Neural progenitor cell (in vitro differentiated cells): ENCODE data around the gene CMTM4. TPM values are rescaled to one million over a fixed set of nuclear protein-coding genes. Genes with fewer than 3 reads are reported as not detected.
"Not testable (repeated sequence)": the region's sequence is repeated elsewhere in the genome, so short reads cannot be mapped to it uniquely, and the experiment has no call there.

Experiments
- DNase-seq: peaks from one replicate; pipeline ENCODE4 v3.0.0-alpha.2; 2016; ENCODE audit warnings: low spot score
- H2AFZ ChIP-seq: fragments of 200-600 bp; sonication (generic); replicated peaks from 2 replicates; pipeline ENCODE4 v1.6.1; 2016; ENCODE audit warnings: antibody characterized with exemption
- H3F3A ChIP-seq: fragments of 200-600 bp; sonication (generic); 2 replicates; pipeline ENCODE4 v1.6.1; 2016; ENCODE audit warnings: antibody characterized with exemption, low read depth
- H3K27ac ChIP-seq: fragments of 200-600 bp; sonication (generic); 2 replicates; pipeline ENCODE4 v1.5.1; 2016; ENCODE audit warnings: mild to moderate bottlenecking
- H3K27me3 ChIP-seq: fragments of 200-600 bp; sonication (generic); 2 replicates; pipeline ENCODE4 v1.6.1; 2016; ENCODE audit warnings: mild to moderate bottlenecking, moderate library complexity
- H3K36me3 ChIP-seq: fragments of 200-600 bp; sonication (generic); 2 replicates; pipeline ENCODE4 v1.5.1; 2016
- H3K4me1 ChIP-seq: fragments of 200-600 bp; sonication (generic); 2 replicates; pipeline ENCODE4 v1.6.1; 2016; ENCODE audit warnings: mixed run types
- H3K4me2 ChIP-seq: fragments of 200-600 bp; sonication (generic); 2 replicates; pipeline ENCODE4 v1.6.1; 2016
- H3K4me3 ChIP-seq: fragments of 200-600 bp; sonication (generic); 2 replicates; pipeline ENCODE4 v1.5.1; 2016
- H3K79me2 ChIP-seq: fragments of 200-600 bp; sonication (generic); 2 replicates; pipeline ENCODE4 v1.6.1; 2016; ENCODE audit warnings: low read depth
- H3K9ac ChIP-seq: fragments of 200-600 bp; sonication (generic); 2 replicates; pipeline ENCODE4 v1.6.1; 2016
- H3K9me3 ChIP-seq: fragments of 200-600 bp; sonication (generic); 2 replicates; pipeline ENCODE4 v1.5.1; 2016; ENCODE audit warnings: low read depth
- H4K20me1 ChIP-seq: fragments of 200-600 bp; sonication (generic); 2 replicates; pipeline ENCODE4 v1.6.1; 2016; ENCODE audit warnings: low read depth
- H3K27ac Mint-ChIP-seq: 3 replicates; pipeline ENCODE4 v1.8.0; 2021; ENCODE audit warnings: mixed read lengths
- H3K27me3 Mint-ChIP-seq: 2 replicates; pipeline ENCODE4 v1.8.0; 2022; ENCODE audit warnings: low read depth, mild to moderate bottlenecking, inconsistent platforms, moderate library complexity, mixed read lengths; ENCODE audit not compliant: insufficient read depth
- H3K36me3 Mint-ChIP-seq: 3 replicates; pipeline ENCODE4 v1.8.0; 2021; ENCODE audit warnings: mixed read lengths
- H3K4me1 Mint-ChIP-seq: 3 replicates; pipeline ENCODE4 v1.8.0; 2021; ENCODE audit warnings: mixed read lengths
- H3K4me3 Mint-ChIP-seq: 3 replicates; pipeline ENCODE4 v1.8.0; 2021; ENCODE audit warnings: mild to moderate bottlenecking, moderate library complexity, mixed read lengths
- H3K9me3 Mint-ChIP-seq: 3 replicates; pipeline ENCODE4 v1.8.0; 2020; ENCODE audit warnings: mixed read lengths
- EZH2 ChIP-seq: fragments of 200-600 bp; sonication (generic); IDR thresholded peaks from 2 replicates; pipeline ENCODE4 v1.6.1; 2017; ENCODE audit warnings: antibody characterized with exemption, mild to moderate bottlenecking, moderate library complexity
- EZH2phosphoT487 ChIP-seq: fragments of 200-600 bp; sonication (generic); IDR thresholded peaks from 2 replicates; pipeline ENCODE4 v1.6.1; 2017; ENCODE audit warnings: antibody characterized with exemption
- total RNA-seq: library from RNA; depleted of rRNA; stranded (reverse); fragments of >200 nt; gene quantifications from 2 replicates; pipeline ENCODE4 v1.2.3, GENCODE V29; 2015; ENCODE audit warnings: low replicate concordance
- TF ChIP-seq, protein P1 (sequence below): fragments of 200-600 bp; sonication (generic); IDR thresholded peaks from 2 replicates; pipeline ENCODE4 v1.5.1; 2017; ENCODE audit warnings: antibody characterized with exemption, mild to moderate bottlenecking

Gene CMTM4
- total RNA-seq, 1 donor from 2014 or later: 25.9 TPM

DNA sequence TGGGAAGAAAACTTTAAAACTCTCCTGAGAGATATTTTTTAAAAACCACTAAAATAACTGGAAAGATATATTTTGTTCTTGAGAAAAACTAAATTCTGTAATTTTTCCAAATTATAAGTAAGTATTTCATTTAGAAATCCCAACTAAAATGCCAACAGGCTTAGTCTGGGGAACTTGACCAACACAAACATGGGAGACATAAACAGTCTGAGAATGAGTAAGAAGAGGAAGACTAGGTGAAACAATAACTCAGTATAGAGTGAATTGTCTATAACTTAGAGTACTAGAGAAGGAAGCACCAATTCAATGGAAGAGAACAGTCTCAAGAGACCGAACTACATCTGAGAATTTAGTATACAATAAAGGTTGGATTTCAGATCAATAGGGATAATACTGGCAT is 127.4 kb downstream of the CMTM4 start:
- Histone ChIP-seq H3K27me3 (no peaks in the 10 kb centered on the region), H3K36me3 (no peaks in the 10 kb centered on the region), H3K4me1 (no peaks in the 10 kb centered on the region), H4K20me1 (no peaks in the 10 kb centered on the region), H2AFZ (no peak overlapping the region), H3F3A (peaks cover 2% of the 10 kb centered on the region), H3K4me2 (no peak overlapping the region), H3K4me3 (no peak overlapping the region), H3K9me3 (no peaks in the 10 kb centered on the region), H3K79me2 (no peaks in the 10 kb centered on the region), H3K27ac (no peak overlapping the region), H3K9ac (no peak overlapping the region)
- H3K27me3 Mint-ChIP-seq: peaks cover 3% of the 10 kb centered on the region
- H3K36me3 Mint-ChIP-seq: peaks cover 5% of the 10 kb centered on the region
- no peak overlapping the region for H3K4me3 Mint-ChIP-seq
- no peak for DNase-seq
- H3K4me1 Mint-ChIP-seq: no peaks in the 10 kb centered on the region
- TF ChIP-seq, protein P1, sequence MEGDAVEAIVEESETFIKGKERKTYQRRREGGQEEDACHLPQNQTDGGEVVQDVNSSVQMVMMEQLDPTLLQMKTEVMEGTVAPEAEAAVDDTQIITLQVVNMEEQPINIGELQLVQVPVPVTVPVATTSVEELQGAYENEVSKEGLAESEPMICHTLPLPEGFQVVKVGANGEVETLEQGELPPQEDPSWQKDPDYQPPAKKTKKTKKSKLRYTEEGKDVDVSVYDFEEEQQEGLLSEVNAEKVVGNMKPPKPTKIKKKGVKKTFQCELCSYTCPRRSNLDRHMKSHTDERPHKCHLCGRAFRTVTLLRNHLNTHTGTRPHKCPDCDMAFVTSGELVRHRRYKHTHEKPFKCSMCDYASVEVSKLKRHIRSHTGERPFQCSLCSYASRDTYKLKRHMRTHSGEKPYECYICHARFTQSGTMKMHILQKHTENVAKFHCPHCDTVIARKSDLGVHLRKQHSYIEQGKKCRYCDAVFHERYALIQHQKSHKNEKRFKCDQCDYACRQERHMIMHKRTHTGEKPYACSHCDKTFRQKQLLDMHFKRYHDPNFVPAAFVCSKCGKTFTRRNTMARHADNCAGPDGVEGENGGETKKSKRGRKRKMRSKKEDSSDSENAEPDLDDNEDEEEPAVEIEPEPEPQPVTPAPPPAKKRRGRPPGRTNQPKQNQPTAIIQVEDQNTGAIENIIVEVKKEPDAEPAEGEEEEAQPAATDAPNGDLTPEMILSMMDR: no peak
- no peak for TF ChIP-seq EZH2phosphoT487
- TF ChIP-seq EZH2: no peak
- H3K9me3 Mint-ChIP-seq: no peaks in the 10 kb centered on the region
- H3K27ac Mint-ChIP-seq: no peak overlapping the region

DNA sequence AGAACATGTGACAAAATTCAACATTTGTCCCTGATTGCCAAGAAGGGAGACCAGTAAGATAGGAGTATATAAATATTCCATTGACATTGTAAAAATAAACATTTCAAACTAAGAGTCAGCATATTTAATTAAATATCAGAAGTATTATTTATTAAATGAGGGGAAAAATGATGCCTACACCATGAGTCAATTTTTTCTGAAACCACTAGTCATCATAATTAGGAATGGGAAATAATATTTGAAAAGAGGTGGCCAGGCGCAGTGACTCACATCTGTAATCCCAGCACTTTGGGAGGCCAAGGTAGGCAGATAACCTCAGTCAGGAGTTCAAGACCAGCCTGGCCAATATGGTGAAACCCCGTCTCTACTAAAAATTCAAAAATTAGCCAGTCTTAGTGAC is 128.2 kb downstream of the CMTM4 start:
- H3K79me2 ChIP-seq: no peaks in the 10 kb centered on the region
- H3K27ac Mint-ChIP-seq: no peak overlapping the region
- H4K20me1 ChIP-seq: no peaks in the 10 kb centered on the region
- no peak overlapping the region for H2AFZ ChIP-seq
- H3K4me3 ChIP-seq: no peak overlapping the region
- H3K9ac ChIP-seq: no peak overlapping the region
- H3K4me1 Mint-ChIP-seq: no peaks in the 10 kb centered on the region
- H3K4me2 ChIP-seq: no peak overlapping the region
- peaks cover 5% of the 10 kb centered on the region for H3K36me3 Mint-ChIP-seq
- no peaks in the 10 kb centered on the region for H3K9me3 Mint-ChIP-seq
- no peaks in the 10 kb centered on the region for H3K4me1 ChIP-seq
- peaks cover 3% of the 10 kb centered on the region for H3K27me3 Mint-ChIP-seq
- no peak for DNase-seq
- no peak overlapping the region for H3K27ac ChIP-seq
- no peaks in the 10 kb centered on the region for H3K9me3 ChIP-seq
- no peaks in the 10 kb centered on the region for H3F3A ChIP-seq
- no peaks in the 10 kb centered on the region for H3K27me3 ChIP-seq
- H3K4me3 Mint-ChIP-seq: no peak overlapping the region
- TF ChIP-seq, protein P1: no peak
- no peak for TF ChIP-seq EZH2
- TF ChIP-seq EZH2phosphoT487: no peak
- H3K36me3 ChIP-seq: no peaks in the 10 kb centered on the region

DNA sequence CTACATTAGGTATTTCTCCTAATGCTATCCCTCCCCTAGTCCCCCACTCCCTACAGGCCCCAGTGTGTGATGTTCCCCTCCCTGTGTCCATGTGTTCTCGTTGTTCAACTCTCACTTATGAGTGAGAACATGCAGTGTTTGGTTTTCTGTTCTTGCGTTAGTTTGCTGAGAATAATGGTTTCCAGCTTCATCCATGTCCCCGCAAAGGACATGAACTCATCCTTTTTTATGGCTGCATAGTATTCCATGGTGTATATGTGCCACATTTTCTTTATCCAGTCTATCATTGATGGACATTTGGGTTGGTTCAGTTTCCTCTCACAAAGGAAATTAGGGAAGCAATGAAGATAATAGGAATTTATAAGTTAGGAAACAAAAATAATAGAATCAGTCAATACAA is 129.3 kb downstream of the CMTM4 start:
- not testable (repeated sequence) for H3K4me3 ChIP-seq, H3K4me1 ChIP-seq, H3K27me3 Mint-ChIP-seq, H3K4me2 ChIP-seq, H3K9ac ChIP-seq, H3K9me3 Mint-ChIP-seq, H3K36me3 Mint-ChIP-seq, H3K27me3 ChIP-seq, H3K9me3 ChIP-seq, H3K27ac ChIP-seq, H2AFZ ChIP-seq, H3F3A ChIP-seq, H3K79me2 ChIP-seq, DNase-seq, H4K20me1 ChIP-seq, H3K4me1 Mint-ChIP-seq, H3K4me3 Mint-ChIP-seq, H3K36me3 ChIP-seq, H3K27ac Mint-ChIP-seq

DNA sequence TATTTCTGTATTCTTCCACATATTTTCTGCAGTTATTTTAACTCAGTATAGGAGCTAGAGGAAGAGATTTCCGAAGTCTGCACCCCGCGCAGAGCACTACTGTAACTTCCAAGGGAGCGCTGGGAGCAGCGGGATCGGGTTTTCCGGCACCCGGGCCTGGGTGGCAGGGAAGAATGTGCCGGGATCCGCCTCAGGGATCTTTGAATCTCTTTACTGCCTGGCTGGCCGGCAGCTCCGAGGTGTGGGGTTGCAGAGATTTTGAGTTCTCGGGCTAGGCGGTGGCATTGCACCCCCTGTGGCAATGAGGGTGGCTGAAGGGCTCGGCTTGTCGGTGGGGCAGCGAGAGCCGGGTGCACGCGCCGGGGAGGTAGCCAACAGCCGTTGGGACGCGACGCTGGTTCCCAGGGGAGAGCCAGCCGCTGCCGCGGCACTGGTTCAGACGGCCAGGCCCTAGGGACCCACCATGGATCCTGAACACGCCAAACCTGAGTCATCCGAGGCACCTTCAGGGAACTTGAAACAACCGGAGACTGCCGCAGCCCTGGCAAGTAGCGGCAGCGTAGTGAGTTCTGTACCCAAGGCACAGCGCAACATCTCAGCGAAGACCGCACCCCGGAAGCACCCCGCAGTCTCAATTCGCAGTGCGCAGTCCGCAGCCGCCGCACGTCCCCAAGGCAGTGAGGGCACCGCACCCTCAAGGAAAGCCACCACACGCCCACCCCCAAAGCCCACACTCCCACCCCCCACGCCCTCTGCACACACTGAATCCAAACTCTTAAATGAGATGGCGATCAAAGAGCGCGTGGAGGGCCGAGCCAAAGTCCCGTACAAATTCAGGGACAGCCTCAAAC is 130.3 kb downstream of the CMTM4 start, which contains the start of gene CMTM1:
Gene CMTM1 (plus strand): TSS at position 389 of the 851 bp plus-strand sequence. CDS start 75 bp downstream, at position 464.
- Histone ChIP-seq H3F3A (no peaks in the 10 kb centered on the region), H3K4me1 (no peaks in the 10 kb centered on the region), H3K9me3 (no peaks in the 10 kb centered on the region), H3K4me2 (no peak within 1 kb of the TSS), H3K36me3 (no peaks in the 10 kb centered on the region), H3K4me3 (no peak within 1 kb of the TSS), H3K9ac (no peak within 1 kb of the TSS), H3K79me2 (no peaks in the 10 kb centered on the region), H3K27ac (no peak within 1 kb of the TSS), H2AFZ (no peak within 1 kb of the TSS), H3K27me3 (no peaks in the 10 kb centered on the region), H4K20me1 (no peaks in the 10 kb centered on the region)
- Mint-ChIP-seq H3K4me3 (no peak within 1 kb of the TSS), H3K4me1 (no peaks in the 10 kb centered on the region), H3K36me3 (peaks cover 6% of the 10 kb centered on the region), H3K9me3 (no peaks in the 10 kb centered on the region), H3K27me3 (no peaks in the 10 kb centered on the region), H3K27ac (no peak within 1 kb of the TSS)
- no peak for DNase-seq
- TF ChIP-seq EZH2phosphoT487 (no peak), EZH2 (no peak)
- TF ChIP-seq, protein P1: no peak
